Breast epithelium (tissue), 4 donors: ENCODE results near the gene WDR86. TPM values are rescaled to one million over a fixed set of nuclear protein-coding genes. Genes with fewer than 3 reads are reported as not detected.

Experiments used
- DNase-seq, 2 donors: peaks; one replicate each; pipeline ENCODE4 v3.0.0-alpha.2; 2019; ENCODE audit warnings: low spot score in 2 of 2
- H3K27ac ChIP-seq, 2 donors: fragments of 200-600 bp; sonication (generic) in 1 of 2; one replicate each; pipeline ENCODE4 v1.5.1; 2016 to 2019; ENCODE audit warnings: mild to moderate bottlenecking in 1 of 2
- H3K27me3 ChIP-seq, 2 donors: fragments of 200-600 bp; sonication (generic) in 1 of 2; one replicate each; pipeline versions ENCODE4 v1.5.1 to v1.6.0; 2017 to 2019; ENCODE audit warnings: control low read depth in 1 of 2, mild to moderate bottlenecking in 1 of 2
- H3K36me3 ChIP-seq: fragments of 200-600 bp; one replicate; pipeline ENCODE4 v1.5.1; 2019
- H3K4me1 ChIP-seq, 2 donors: fragments of 200-600 bp; sonication (generic); one replicate each; pipeline ENCODE4 v1.5.1; 2016 to 2019; ENCODE audit warnings: control low read depth in 1 of 2
- H3K4me3 ChIP-seq, 3 donors: fragments of 200-600 bp; sonication (generic); 1 replicate in 2 of 3; 2 replicates in 1 of 3; pipeline ENCODE4 v1.5.1; 2016 to 2019; ENCODE audit warnings: mild to moderate bottlenecking in 3 of 3, moderate library complexity in 2 of 3
- H3K9me3 ChIP-seq, 2 donors: fragments of 200-600 bp; sonication (generic) in 1 of 2; one replicate each; pipeline ENCODE4 v1.5.1; 2016 to 2019; ENCODE audit warnings: control low read depth in 1 of 2
- CTCF ChIP-seq, 3 donors: fragments of 450-650 bp; IDR thresholded peaks; one replicate each; pipeline ENCODE4 v1.5.1; 2016 to 2017; ENCODE audit warnings: antibody characterized with exemption in 3 of 3, mild to moderate bottlenecking in 3 of 3, moderate library complexity in 3 of 3
- POLR2A ChIP-seq: fragments of 450-650 bp; IDR thresholded peaks from one replicate; pipeline ENCODE4 v1.6.1; 2016; ENCODE audit warnings: antibody characterized with exemption, mild to moderate bottlenecking, moderate library complexity
- POLR2AphosphoS5 ChIP-seq, 3 donors: sonication (generic); formaldehyde crosslinking; IDR thresholded peaks; one replicate each; pipeline ENCODE4 v1.6.1; 2017; ENCODE audit warnings: antibody characterized with exemption in 3 of 3
- intact Hi-C: fragments of 100-400 bp; cut with DNase I; formaldehyde crosslinking; loops from one replicate; pipeline ENCODE4 v1.15.1; 2023; ENCODE audit warnings: low total_unique reads
- total RNA-seq, 3 donors: library from RNA; depleted of rRNA; stranded (reverse); fragments of >200 nt; gene quantifications; one replicate each; pipeline ENCODE4 v1.1.0, GENCODE V29; 2016

WDR86 gene
- total RNA-seq, 3 donors from 2014 or later: 15.5 to 61.5 (median 57.0) TPM

- H3K4me3 ChIP-seq: peak overlapping the region in 1 of 3 donors; percentile 2
- H3K4me1 ChIP-seq: peaks cover under 1 to 11% of the 10 kb centered on the region in 2 donors
- no peaks in the 10 kb centered on the region for H3K36me3 ChIP-seq
- TF ChIP-seq POLR2A: no peak
- TF ChIP-seq POLR2AphosphoS5 (IDR thresholded peaks at IDR 0.05): no peak
- TF ChIP-seq CTCF (IDR thresholded peaks at IDR 0.05): no peak
- H3K27me3 ChIP-seq: no peaks in the 10 kb centered on the region
- no peaks in the 10 kb centered on the region for H3K9me3 ChIP-seq
- DNase-seq: no peak
- intact Hi-C loops: no loop called here
- peak overlapping the region; percentile 60 to 84 for H3K27ac ChIP-seq
These were observed 6.1 kb downstream of the WDR86 start for GRCh38 chr7:151403764-151404163.

GRCh38 chr7:151402029-151402835 is 7.6 kb downstream of the WDR86 start:
- DNase-seq: no peak
- Histone ChIP-seq H3K4me1 (peaks cover 0 to 7% of the 10 kb centered on the region in 2 donors), H3K4me3 (no peak overlapping the region), H3K9me3 (no peaks in the 10 kb centered on the region), H3K27ac (no peak overlapping the region), H3K36me3 (no peaks in the 10 kb centered on the region), H3K27me3 (no peaks in the 10 kb centered on the region)
- TF ChIP-seq POLR2A: no peak
- no peak for TF ChIP-seq CTCF (IDR thresholded peaks at IDR 0.05)
- no peak for TF ChIP-seq POLR2AphosphoS5 (IDR thresholded peaks at IDR 0.05)
- intact Hi-C loops: no loop called here

- peak overlapping the region in 1 of 2 donors; percentile 43 for H3K27ac ChIP-seq
- intact Hi-C loops: no loop called here
These were observed 9.1 kb downstream of the WDR86 start for GRCh38 chr7:151400626-151401315.

GRCh38 chr7:151399906-151400305 is 9.9 kb downstream of the WDR86 start:
- TF ChIP-seq POLR2AphosphoS5 (IDR thresholded peaks at IDR 0.05) (no peak), POLR2A (no peak), CTCF (IDR thresholded peaks at IDR 0.05) (no peak)
- no peaks in the 10 kb centered on the region for H3K9me3 ChIP-seq
- H3K36me3 ChIP-seq: no peaks in the 10 kb centered on the region
- no peaks in the 10 kb centered on the region for H3K27me3 ChIP-seq
- peaks cover 0 to 4% of the 10 kb centered on the region in 2 donors for H3K4me1 ChIP-seq
- H3K4me3 ChIP-seq: peak overlapping the region in 2 of 3 donors; percentile 2 to 15
- H3K27ac ChIP-seq: peak overlapping the region in 1 of 2 donors; percentile 52
- intact Hi-C loops: loop anchor here (2.0 kb wide), 1 partner anchor 33 kb away; no protein-coding TSS in a partner anchor
- no peak for DNase-seq

More at GRCh38 chr7:151400626-151401315, 9.1 kb downstream of the WDR86 start:
- Histone ChIP-seq H3K36me3 (no peaks in the 10 kb centered on the region), H3K4me1 (peaks cover 0 to 7% of the 10 kb centered on the region in 2 donors), H3K9me3 (no peaks in the 10 kb centered on the region), H3K27me3 (no peaks in the 10 kb centered on the region), H3K4me3 (no peak overlapping the region)
- no peak for TF ChIP-seq POLR2AphosphoS5 (IDR thresholded peaks at IDR 0.05)
- no peak for TF ChIP-seq POLR2A
- no peak for TF ChIP-seq CTCF (IDR thresholded peaks at IDR 0.05)
- no peak for DNase-seq

- DNase-seq: no peak
- H3K27ac ChIP-seq: peak overlapping the region in 1 of 2 donors; percentile 52
- H3K9me3 ChIP-seq: no peaks in the 10 kb centered on the region
- no peaks in the 10 kb centered on the region for H3K27me3 ChIP-seq
- no peak for TF ChIP-seq CTCF (IDR thresholded peaks at IDR 0.05)
- TF ChIP-seq POLR2AphosphoS5 (IDR thresholded peaks at IDR 0.05): no peak
- TF ChIP-seq POLR2A: no peak
- no peaks in the 10 kb centered on the region for H3K4me1 ChIP-seq
- intact Hi-C loops: loop anchor here (2.0 kb wide), 1 partner anchor 32 kb away; no protein-coding TSS in a partner anchor
- no peaks in the 10 kb centered on the region for H3K36me3 ChIP-seq
- H3K4me3 ChIP-seq: no peak overlapping the region
These were observed 10.6 kb downstream of the WDR86 start for GRCh38 chr7:151399305-151399601.
